Measurements from ENCODE around the gene MEIS1. TPM values are rescaled to one million over a fixed set of nuclear protein-coding genes. Genes with fewer than 3 reads are reported as not detected.

MEIS1 gene
- total RNA-seq, 2 donors from 2014 or later = 1.8 to 2.3 TPM

GRCh38 chr2:66604976-66605375 is 170.1 kb downstream of the MEIS1 start:
- no peaks in the 10 kb centered on the region for H3K9me3 Mint-ChIP-seq
- H3K27ac ChIP-seq (ENCODE audit: low read depth, low read length) = no peak overlapping the region
- no peaks in the 10 kb centered on the region for H3K36me3 Mint-ChIP-seq (ENCODE audit: low read depth)
- no peaks in the 10 kb centered on the region for H3K27me3 ChIP-seq (ENCODE audit: control insufficient read depth, insufficient read depth, low read length, poor library complexity, severe bottlenecking)
- WGBS, 2 experiments (ENCODE audit: insufficient coverage in 1 of 2, insufficient read length in 1 of 2) = 93 to 95% methylated on average over 7 of the region's 7 CpGs
- no peak overlapping the region for H3K4me3 Mint-ChIP-seq
- no peaks in the 10 kb centered on the region for H3K4me1 ChIP-seq (ENCODE audit: control insufficient read depth, insufficient read depth, low read length)
- no peak overlapping the region for H3K9ac ChIP-seq (ENCODE audit: extremely low read depth, low read length, poor library complexity, severe bottlenecking)
- no peak overlapping the region for H3K4me3 ChIP-seq (ENCODE audit: low read length)
- H3K27ac Mint-ChIP-seq = no peak overlapping the region
- H3K9me3 ChIP-seq (ENCODE audit: control insufficient read depth, low read length) = no peaks in the 10 kb centered on the region
- no peak for TF ChIP-seq CTCF (conservative IDR thresholded peaks at IDR 0.05)
- DNase-seq = no peak
- no peaks in the 10 kb centered on the region for H3K36me3 ChIP-seq (ENCODE audit: control insufficient read depth, insufficient read depth, low read length)
- peaks cover 2% of the 10 kb centered on the region for H3K27me3 Mint-ChIP-seq (ENCODE audit: insufficient read depth)
- H3K4me1 Mint-ChIP-seq = no peaks in the 10 kb centered on the region

- no peak overlapping the region for H3K9ac ChIP-seq (ENCODE audit: extremely low read depth, low read length, poor library complexity, severe bottlenecking)
- H3K4me1 ChIP-seq (ENCODE audit: control insufficient read depth, insufficient read depth, low read length) = no peaks in the 10 kb centered on the region
- no peaks in the 10 kb centered on the region for H3K9me3 ChIP-seq (ENCODE audit: control insufficient read depth, low read length)
- H3K4me3 ChIP-seq (ENCODE audit: low read length) = no peak overlapping the region
- H3K27me3 Mint-ChIP-seq (ENCODE audit: insufficient read depth) = peaks cover 5% of the 10 kb centered on the region
- no peaks in the 10 kb centered on the region for H3K27me3 ChIP-seq (ENCODE audit: control insufficient read depth, insufficient read depth, low read length, poor library complexity, severe bottlenecking)
- H3K9me3 Mint-ChIP-seq = peaks cover 5% of the 10 kb centered on the region
- peak; percentile 41 for TF ChIP-seq CTCF (conservative IDR thresholded peaks at IDR 0.05)
- no peak overlapping the region for H3K27ac Mint-ChIP-seq
- H3K4me1 Mint-ChIP-seq = no peaks in the 10 kb centered on the region
- no peaks in the 10 kb centered on the region for H3K36me3 Mint-ChIP-seq (ENCODE audit: low read depth)
- no peak overlapping the region for H3K4me3 Mint-ChIP-seq
- H3K36me3 ChIP-seq (ENCODE audit: control insufficient read depth, insufficient read depth, low read length) = no peaks in the 10 kb centered on the region
- WGBS, 2 experiments (ENCODE audit: insufficient coverage in 1 of 2, insufficient read length in 1 of 2) = 92 to 100% methylated on average over 1 to 4 of the region's 4 CpGs
- DNase-seq = no peak
- H3K27ac ChIP-seq (ENCODE audit: low read depth, low read length) = no peak overlapping the region
Observed at GRCh38 chr2:66607152-66607551, 172.2 kb downstream of the MEIS1 start.

All from endodermal cell (in vitro differentiated cells).